Measurements from ENCODE around the gene AP1S3. TPM values are rescaled to one million over a fixed set of nuclear protein-coding genes. Genes with fewer than 3 reads are reported as not detected.
"Not testable (repeated sequence)": the region's sequence is repeated elsewhere in the genome, so short reads cannot be mapped to it uniquely, and the experiment has no call there.

The AP1S3 gene
- total RNA-seq, 2 donors from 2014 or later: 5.6 to 6.9 TPM

- peaks cover 10% of the 10 kb centered on the region for H3K9me3 ChIP-seq (ENCODE audit: control insufficient read depth, low read length)
- H3K4me3 Mint-ChIP-seq: no peak overlapping the region
- H3K4me1 Mint-ChIP-seq: peaks cover 7% of the 10 kb centered on the region
- no peak overlapping the region for H3K9ac ChIP-seq (ENCODE audit: extremely low read depth, low read length, poor library complexity, severe bottlenecking)
- no peaks in the 10 kb centered on the region for H3K36me3 Mint-ChIP-seq (ENCODE audit: low read depth)
- H3K4me1 ChIP-seq (ENCODE audit: control insufficient read depth, insufficient read depth, low read length): no peaks in the 10 kb centered on the region
- TF ChIP-seq CTCF (conservative IDR thresholded peaks at IDR 0.05): no peak
- H3K27ac Mint-ChIP-seq: no peak overlapping the region
- DNase-seq: no peak
- H3K9me3 Mint-ChIP-seq: peaks cover 9% of the 10 kb centered on the region
- no peaks in the 10 kb centered on the region for H3K36me3 ChIP-seq (ENCODE audit: control insufficient read depth, insufficient read depth, low read length)
- no peaks in the 10 kb centered on the region for H3K27me3 Mint-ChIP-seq (ENCODE audit: insufficient read depth)
- no peaks in the 10 kb centered on the region for H3K27me3 ChIP-seq (ENCODE audit: control insufficient read depth, insufficient read depth, low read length, poor library complexity, severe bottlenecking)
- no peak overlapping the region for H3K4me3 ChIP-seq (ENCODE audit: low read length)
- no peak overlapping the region for H3K27ac ChIP-seq (ENCODE audit: low read depth, low read length)
Measured at GRCh38 chr2:223788826-223789225, 48.6 kb downstream of the AP1S3 start.

GRCh38 chr2:223788106-223788505 lies 49.3 kb downstream of the AP1S3 start:
- H3K27me3 ChIP-seq (ENCODE audit: control insufficient read depth, insufficient read depth, low read length, poor library complexity, severe bottlenecking); H3K9me3 ChIP-seq (ENCODE audit: control insufficient read depth, low read length); H3K4me3 ChIP-seq (ENCODE audit: low read length); H3K9ac ChIP-seq (ENCODE audit: extremely low read depth, low read length, poor library complexity, severe bottlenecking); H3K27me3 Mint-ChIP-seq (ENCODE audit: insufficient read depth); H3K9me3 Mint-ChIP-seq; H3K27ac Mint-ChIP-seq; H3K36me3 ChIP-seq (ENCODE audit: control insufficient read depth, insufficient read depth, low read length); H3K27ac ChIP-seq (ENCODE audit: low read depth, low read length); H3K4me3 Mint-ChIP-seq; H3K4me1 ChIP-seq (ENCODE audit: control insufficient read depth, insufficient read depth, low read length); H3K36me3 Mint-ChIP-seq (ENCODE audit: low read depth); DNase-seq: not testable (repeated sequence)
- peaks cover 14% of the 10 kb centered on the region for H3K4me1 Mint-ChIP-seq
- 97 to 100% methylated on average over 1 to 10 of the region's 10 CpGs for WGBS, 2 experiments (ENCODE audit: insufficient coverage in 1 of 2, insufficient read length in 1 of 2)

GRCh38 chr2:223787358-223787757 lies 50.0 kb downstream of the AP1S3 start:
- H3K9me3 ChIP-seq (ENCODE audit: control insufficient read depth, low read length): no peaks in the 10 kb centered on the region
- 83% methylated on average over 2 of the region's 2 CpGs; no CpG with 5 or more reads in 1 of the 2 experiments for WGBS, 2 experiments (ENCODE audit: insufficient coverage in 1 of 2, insufficient read length in 1 of 2)
- TF ChIP-seq CTCF (conservative IDR thresholded peaks at IDR 0.05): no peak
- Mint-ChIP-seq H3K9me3 (peaks cover under 1% of the 10 kb centered on the region), H3K36me3 (ENCODE audit: low read depth) (no peaks in the 10 kb centered on the region), H3K4me3 (no peak overlapping the region), H3K27me3 (ENCODE audit: insufficient read depth) (no peaks in the 10 kb centered on the region), H3K4me1 (peaks cover 22% of the 10 kb centered on the region), H3K27ac (peak overlapping the region; percentile 0)
- H3K36me3 ChIP-seq (ENCODE audit: control insufficient read depth, insufficient read depth, low read length): no peaks in the 10 kb centered on the region
- H3K27me3 ChIP-seq (ENCODE audit: control insufficient read depth, insufficient read depth, low read length, poor library complexity, severe bottlenecking): no peaks in the 10 kb centered on the region
- no peak for DNase-seq
- H3K4me1 ChIP-seq (ENCODE audit: control insufficient read depth, insufficient read depth, low read length): no peaks in the 10 kb centered on the region
- no peak overlapping the region for H3K27ac ChIP-seq (ENCODE audit: low read depth, low read length)
- H3K4me3 ChIP-seq (ENCODE audit: low read length): no peak overlapping the region
- H3K9ac ChIP-seq (ENCODE audit: extremely low read depth, low read length, poor library complexity, severe bottlenecking): no peak overlapping the region

GRCh38 chr2:223786943-223787342 lies 50.4 kb downstream of the AP1S3 start:
- peak overlapping the region; percentile 6 for H3K27ac Mint-ChIP-seq
- DNase-seq: no peak
- no peak for TF ChIP-seq CTCF (conservative IDR thresholded peaks at IDR 0.05)
- WGBS, 2 experiments (ENCODE audit: insufficient coverage in 1 of 2, insufficient read length in 1 of 2): 91 to 93% methylated on average over 2 to 4 of the region's 4 CpGs
- no peaks in the 10 kb centered on the region for H3K36me3 Mint-ChIP-seq (ENCODE audit: low read depth)
- Histone ChIP-seq H3K9me3 (ENCODE audit: control insufficient read depth, low read length) (no peaks in the 10 kb centered on the region), H3K27me3 (ENCODE audit: control insufficient read depth, insufficient read depth, low read length, poor library complexity, severe bottlenecking) (no peaks in the 10 kb centered on the region), H3K4me3 (ENCODE audit: low read length) (no peak overlapping the region), H3K27ac (ENCODE audit: low read depth, low read length) (no peak overlapping the region), H3K4me1 (ENCODE audit: control insufficient read depth, insufficient read depth, low read length) (no peaks in the 10 kb centered on the region), H3K36me3 (ENCODE audit: control insufficient read depth, insufficient read depth, low read length) (no peaks in the 10 kb centered on the region), H3K9ac (ENCODE audit: extremely low read depth, low read length, poor library complexity, severe bottlenecking) (no peak overlapping the region)
- H3K4me1 Mint-ChIP-seq: peaks cover 24% of the 10 kb centered on the region
- H3K9me3 Mint-ChIP-seq: no peaks in the 10 kb centered on the region
- H3K27me3 Mint-ChIP-seq (ENCODE audit: insufficient read depth): no peaks in the 10 kb centered on the region
- H3K4me3 Mint-ChIP-seq: no peak overlapping the region

Data from endodermal cell (in vitro differentiated cells).